OCI-LY3 (cell line): ENCODE results near the gene FAM210B.

Experiments used
- CTCF ChIP-seq: fragments of 200-600, 300-600 bp; sonication (generic); IDR thresholded peaks from 2 replicates; pipeline ENCODE4 v1.5.1; 2014; ENCODE audit warnings: antibody characterized with exemption, low read length, low read depth
- EZH2phosphoT487 ChIP-seq: fragments of 200-600 bp; shearing (Covaris generic); IDR thresholded peaks from 2 replicates; pipeline ENCODE4 v1.6.1; 2018; ENCODE audit warnings: antibody characterized with exemption, mixed run types, low read depth

- no peak for TF ChIP-seq CTCF
- no peak for TF ChIP-seq EZH2phosphoT487
Measured at GRCh38 chr20:56412473-56412790, 53.7 kb downstream of the FAM210B start.
